GM21717 (cell line): ENCODE data around the gene NRSN2.
"Not testable (repeated sequence)": the region's sequence is repeated elsewhere in the genome, so short reads cannot be mapped to it uniquely, and the experiment has no call there.

Experiments used
- ATAC-seq: cut with Tn5 transposase; IDR thresholded peaks from one replicate; pipeline ENCODE4 v1.9.1; 2021; ENCODE audit warnings: mild to moderate bottlenecking, moderate library complexity; ENCODE audit not compliant: unreplicated experiment

The NRSN2 gene

GRCh38 chr20:373171-373890 lies 26.4 kb downstream of the NRSN2 start:
- no peak for ATAC-seq

GRCh38 chr20:375265-375889 lies 28.5 kb downstream of the NRSN2 start:
- ATAC-seq = no peak

- ATAC-seq = no peak
Observed at GRCh38 chr20:376089-376488, 29.2 kb downstream of the NRSN2 start.

GRCh38 chr20:376750-377149 lies 29.8 kb downstream of the NRSN2 start:
- no peak for ATAC-seq

GRCh38 chr20:377578-377977 lies 30.7 kb downstream of the NRSN2 start:
- not testable (repeated sequence) for ATAC-seq

GRCh38 chr20:378961-379336 lies 32.0 kb downstream of the NRSN2 start:
- ATAC-seq = no peak

GRCh38 chr20:380763-381580 lies 34.1 kb downstream of the NRSN2 start:
- peak; percentile 42 for ATAC-seq

- ATAC-seq = peak; percentile 53
Observed at GRCh38 chr20:381581-382290, 34.8 kb downstream of the NRSN2 start.

- peak; percentile 14 for ATAC-seq
Observed at GRCh38 chr20:382291-383115, 35.6 kb downstream of the NRSN2 start.

- no peak for ATAC-seq
Observed at GRCh38 chr20:383889-384288, 37.0 kb downstream of the NRSN2 start.

- no peak for ATAC-seq
Observed at GRCh38 chr20:384723-385122, 37.8 kb downstream of the NRSN2 start.

GRCh38 chr20:385448-385847 lies 38.5 kb downstream of the NRSN2 start:
- ATAC-seq = no peak

GRCh38 chr20:386634-387033 lies 39.7 kb downstream of the NRSN2 start:
- ATAC-seq = not testable (repeated sequence)

GRCh38 chr20:387520-387919 lies 40.6 kb downstream of the NRSN2 start:
- no peak for ATAC-seq

GRCh38 chr20:388034-388994 lies 41.4 kb downstream of the NRSN2 start:
- no peak for ATAC-seq

GRCh38 chr20:389220-389619 lies 42.3 kb downstream of the NRSN2 start:
- no peak for ATAC-seq

- ATAC-seq = no peak
Observed at GRCh38 chr20:391041-391711, 44.3 kb downstream of the NRSN2 start.

GRCh38 chr20:393296-393695 lies 46.4 kb downstream of the NRSN2 start:
- ATAC-seq = not testable (repeated sequence)

GRCh38 chr20:396252-396618 lies 49.3 kb downstream of the NRSN2 start:
- no peak for ATAC-seq
